CD14-positive monocyte (primary cell): ENCODE data around the gene MRPL36. TPM values are rescaled to one million over a fixed set of nuclear protein-coding genes. Genes with fewer than 3 reads are reported as not detected.

Experiments used
- DNase-seq, 3 donors: peaks; one replicate each; pipeline ENCODE4 v3.0.0-alpha.2; 2011 to 2022
- H2AFZ ChIP-seq: 2 replicates; pipeline ENCODE4 v1.6.0; 2012; ENCODE audit warnings: mild to moderate bottlenecking, low read depth, low read length, inconsistent platforms; ENCODE audit not compliant: insufficient read depth, poor library complexity, severe bottlenecking
- H3K27ac ChIP-seq, 2 donors: 1 replicate in 1 of 2; 2 replicates in 1 of 2; pipeline ENCODE4 v1.5.1; 2012 to 2013; ENCODE audit warnings: low read length in 2 of 2, control low read depth in 1 of 2, inconsistent platforms in 1 of 2, low read depth in 1 of 2, mild to moderate bottlenecking in 1 of 2
- H3K27me3 ChIP-seq, 2 donors: one replicate each; pipeline versions ENCODE4 v1.6.0 to v1.6.1; 2011 to 2013; ENCODE audit warnings: low read length in 2 of 2; ENCODE audit not compliant: control insufficient read depth in 2 of 2, insufficient read depth in 2 of 2
- H3K36me3 ChIP-seq, 2 donors: replicated peaks in 1 of 2; 1 replicate in 1 of 2; 2 replicates in 1 of 2; pipeline versions ENCODE4 v1.5.1 to v1.6.1; 2012 to 2013; ENCODE audit warnings: low read length in 2 of 2, control low read depth in 1 of 2, inconsistent platforms in 1 of 2, mild to moderate bottlenecking in 1 of 2; ENCODE audit not compliant: insufficient read depth in 2 of 2, control insufficient read depth in 1 of 2
- H3K4me1 ChIP-seq, 2 donors: 1 replicate in 1 of 2; 2 replicates in 1 of 2; pipeline versions ENCODE4 v1.5.1 to v1.6.1; 2012 to 2013; ENCODE audit warnings: low read length in 2 of 2, control low read depth in 1 of 2, inconsistent platforms in 1 of 2, mild to moderate bottlenecking in 1 of 2, moderate library complexity in 1 of 2; ENCODE audit not compliant: insufficient read depth in 2 of 2, control insufficient read depth in 1 of 2
- H3K4me2 ChIP-seq: replicated peaks from 2 replicates; pipeline ENCODE3; 2012; ENCODE audit warnings: low read length, moderate library complexity, mild to moderate bottlenecking; ENCODE audit not compliant: poor library complexity, severe bottlenecking; ENCODE audit errors: extremely low read depth
- H3K4me3 ChIP-seq, 3 experiments: fragments of 200-600 bp in 1 of 3; sonication (generic) in 1 of 3; replicated peaks in 1 of 3; 1 replicate in 2 of 3; 2 replicates in 1 of 3; pipeline ENCODE4 v1.5.1; 2011 to 2013; ENCODE audit warnings: low read length in 3 of 3, mild to moderate bottlenecking in 3 of 3, control low read depth in 2 of 3, low read depth in 2 of 3, inconsistent platforms in 1 of 3, moderate library complexity in 1 of 3
- H3K79me2 ChIP-seq: 2 replicates; pipeline ENCODE4 v1.6.0; 2012; ENCODE audit warnings: mild to moderate bottlenecking, control low read depth, inconsistent platforms, low read length, moderate library complexity; ENCODE audit not compliant: insufficient read depth
- H3K9ac ChIP-seq: 2 replicates; pipeline ENCODE4 v1.6.0; 2017; ENCODE audit warnings: low read length, mild to moderate bottlenecking; ENCODE audit not compliant: insufficient read depth, poor library complexity, severe bottlenecking
- H3K9me3 ChIP-seq, 2 donors: replicated peaks in 1 of 2; 1 replicate in 1 of 2; 2 replicates in 1 of 2; pipeline versions ENCODE4 v1.5.1 to v1.6.1; 2012 to 2013; ENCODE audit warnings: low read length in 2 of 2, control low read depth in 1 of 2; ENCODE audit not compliant: control insufficient read depth in 1 of 2, insufficient read depth in 1 of 2
- H4K20me1 ChIP-seq: 2 replicates; pipeline ENCODE4 v1.6.0; 2012; ENCODE audit warnings: mild to moderate bottlenecking, low read length, control low read depth, moderate library complexity; ENCODE audit not compliant: insufficient read depth
- H3K27ac Mint-ChIP-seq, 7 donors: one replicate each; pipeline ENCODE4 v1.8.0; 2020; ENCODE audit warnings: mild to moderate bottlenecking in 7 of 7, mixed read lengths in 7 of 7, moderate library complexity in 6 of 7, inconsistent platforms in 2 of 7
- H3K27me3 Mint-ChIP-seq, 3 donors: one replicate each; pipeline ENCODE4 v1.8.0; 2021 to 2022; ENCODE audit warnings: low read depth in 3 of 3, mild to moderate bottlenecking in 3 of 3, mixed read lengths in 3 of 3, moderate library complexity in 3 of 3, inconsistent platforms in 1 of 3
- H3K36me3 Mint-ChIP-seq, 2 donors: one replicate each; pipeline ENCODE4 v1.8.0; 2020; ENCODE audit warnings: mixed read lengths in 2 of 2, inconsistent platforms in 1 of 2, mild to moderate bottlenecking in 1 of 2
- H3K4me1 Mint-ChIP-seq: one replicate; pipeline ENCODE4 v1.8.0; 2020; ENCODE audit warnings: mild to moderate bottlenecking, mixed read lengths
- H3K4me3 Mint-ChIP-seq, 2 donors: one replicate each; pipeline ENCODE4 v1.8.0; 2020; ENCODE audit warnings: mild to moderate bottlenecking in 2 of 2, mixed read lengths in 2 of 2, moderate library complexity in 1 of 2
- H3K9me3 Mint-ChIP-seq, 7 donors: one replicate each; pipeline ENCODE4 v1.8.0; 2020 to 2022; ENCODE audit warnings: mixed read lengths in 7 of 7, mild to moderate bottlenecking in 6 of 7, moderate library complexity in 6 of 7, inconsistent platforms in 2 of 7
- CTCF ChIP-seq: fragments of 200-600 bp; IDR thresholded peaks from one replicate; pipeline ENCODE4 v1.8.0; 2022; ENCODE audit warnings: antibody characterized with exemption, mild to moderate bottlenecking
- WGBS: methylation state at CpG from one replicate; pipeline ENCODE4 v1.1.5; 2013; ENCODE audit warnings: missing lambda C conversion rate; ENCODE audit not compliant: insufficient coverage; 5-methylcytosine and 5-hydroxymethylcytosine counted together
- intact Hi-C, 2 donors: fragments of 100-400 bp; cut with micrococcal nuclease; formaldehyde crosslinking; loops; one replicate each; pipeline versions ENCODE4 v1.15.0 to v1.15.1; 2023
- polyA plus RNA-seq, 3 donors: library from polyadenylated mRNA; depleted of rRNA in 1 of 3; unstranded in 2 of 3; stranded (reverse) in 1 of 3; fragments of 300-500 nt in 2 of 3; fragments of >200 nt in 1 of 3; fragmentation: Illumina TruSeq in 2 of 3; gene quantifications; 1 replicate in 2 of 3; 2 replicates in 1 of 3; pipeline ENCODE4 v1.2.3, GENCODE V29; 2012 to 2021

Gene MRPL36
- polyA plus RNA-seq, 3 donors: 17.9 to 81.7 (median 65.9) TPM

GRCh38 chr5:1793966-1794900 lies 5.4 kb downstream of the MRPL36 start:
- H3K4me2 ChIP-seq: no peak overlapping the region
- H4K20me1 ChIP-seq: no peaks in the 10 kb centered on the region
- no peak overlapping the region for H3K27ac ChIP-seq
- peaks cover 0 to 2% (median 0%) of the 10 kb centered on the region in 7 donors for H3K9me3 Mint-ChIP-seq
- H3K27me3 ChIP-seq: no peaks in the 10 kb centered on the region
- H3K36me3 ChIP-seq: peaks cover 12 to 26% of the 10 kb centered on the region in 2 donors
- peaks cover 7 to 13% of the 10 kb centered on the region in 2 donors for H3K4me1 ChIP-seq
- no peak overlapping the region for H3K9ac ChIP-seq
- no peak for TF ChIP-seq CTCF
- no peak overlapping the region for H3K27ac Mint-ChIP-seq
- intact Hi-C loops: loop anchor here (10.0 kb wide), 3 partner anchors 439 to 1179 kb away; partner anchors contain the start of genes CEP72 (in 1 of the 2) and CLPTM1L (in 1 of the 2)
- H3K36me3 Mint-ChIP-seq: peaks cover 24 to 25% of the 10 kb centered on the region in 2 donors
- peaks cover 2 to 5% (median 5%) of the 10 kb centered on the region in 3 donors for H3K27me3 Mint-ChIP-seq
- 92% methylated on average over 26 of the region's 33 CpGs for WGBS
- H3K4me1 Mint-ChIP-seq: peaks cover 25% of the 10 kb centered on the region
- H3K4me3 Mint-ChIP-seq: no peak overlapping the region
- peaks cover 12% of the 10 kb centered on the region for H3K79me2 ChIP-seq
- DNase-seq: no peak
- H3K9me3 ChIP-seq: no peaks in the 10 kb centered on the region
- H2AFZ ChIP-seq: no peak overlapping the region
- H3K4me3 ChIP-seq: no peak overlapping the region

- no peak for TF ChIP-seq CTCF
- intact Hi-C loops: loop anchor here (10.0 kb wide), 3 partner anchors 439 to 1179 kb away; partner anchors contain the start of genes CEP72 (in 1 of the 2) and CLPTM1L (in 1 of the 2)
- H3K9ac ChIP-seq: no peak overlapping the region
- no peak for DNase-seq
- no peak overlapping the region for H3K4me2 ChIP-seq
- peaks cover 20 to 21% of the 10 kb centered on the region in 2 donors for H3K36me3 Mint-ChIP-seq
- H3K27me3 ChIP-seq: no peaks in the 10 kb centered on the region
- no peak overlapping the region for H3K4me3 ChIP-seq
- WGBS: 81% methylated on average over 6 of the region's 10 CpGs
- H3K27ac ChIP-seq: no peak overlapping the region
- H3K9me3 Mint-ChIP-seq: peaks cover 0 to 2% (median 0%) of the 10 kb centered on the region in 7 donors
- H3K4me1 ChIP-seq: peaks cover 0 to 5% of the 10 kb centered on the region in 2 donors
- peak overlapping the region in 1 of 7 donors; percentile 74 for H3K27ac Mint-ChIP-seq
- peaks cover 18% of the 10 kb centered on the region for H3K4me1 Mint-ChIP-seq
- H3K9me3 ChIP-seq: no peaks in the 10 kb centered on the region
- H3K27me3 Mint-ChIP-seq: peaks cover 5% of the 10 kb centered on the region in 3 donors
- peaks cover 12 to 23% of the 10 kb centered on the region in 2 donors for H3K36me3 ChIP-seq
- no peak overlapping the region for H2AFZ ChIP-seq
- H4K20me1 ChIP-seq: no peaks in the 10 kb centered on the region
- no peak overlapping the region for H3K4me3 Mint-ChIP-seq
- H3K79me2 ChIP-seq: peaks cover 4% of the 10 kb centered on the region
These were observed 6.3 kb downstream of the MRPL36 start for GRCh38 chr5:1793301-1793740.
